ENCODE results near the gene POU6F2.

The POU6F2 gene

GRCh38 chr7:39091145-39091544 is 113.4 kb downstream of the POU6F2 start:
- TF ChIP-seq, protein P1, sequence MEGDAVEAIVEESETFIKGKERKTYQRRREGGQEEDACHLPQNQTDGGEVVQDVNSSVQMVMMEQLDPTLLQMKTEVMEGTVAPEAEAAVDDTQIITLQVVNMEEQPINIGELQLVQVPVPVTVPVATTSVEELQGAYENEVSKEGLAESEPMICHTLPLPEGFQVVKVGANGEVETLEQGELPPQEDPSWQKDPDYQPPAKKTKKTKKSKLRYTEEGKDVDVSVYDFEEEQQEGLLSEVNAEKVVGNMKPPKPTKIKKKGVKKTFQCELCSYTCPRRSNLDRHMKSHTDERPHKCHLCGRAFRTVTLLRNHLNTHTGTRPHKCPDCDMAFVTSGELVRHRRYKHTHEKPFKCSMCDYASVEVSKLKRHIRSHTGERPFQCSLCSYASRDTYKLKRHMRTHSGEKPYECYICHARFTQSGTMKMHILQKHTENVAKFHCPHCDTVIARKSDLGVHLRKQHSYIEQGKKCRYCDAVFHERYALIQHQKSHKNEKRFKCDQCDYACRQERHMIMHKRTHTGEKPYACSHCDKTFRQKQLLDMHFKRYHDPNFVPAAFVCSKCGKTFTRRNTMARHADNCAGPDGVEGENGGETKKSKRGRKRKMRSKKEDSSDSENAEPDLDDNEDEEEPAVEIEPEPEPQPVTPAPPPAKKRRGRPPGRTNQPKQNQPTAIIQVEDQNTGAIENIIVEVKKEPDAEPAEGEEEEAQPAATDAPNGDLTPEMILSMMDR (IDR thresholded peaks at IDR 0.05), result no peak
- H3K9me3 ChIP-seq, result no peaks in the 10 kb centered on the region
- no peak overlapping the region for H3K27ac ChIP-seq
- intact Hi-C loops (cut with DNase I; ENCODE audit: low total_unique reads), result no loop called here
- no peaks in the 10 kb centered on the region for H3K4me1 ChIP-seq
- H3K36me3 ChIP-seq, result no peaks in the 10 kb centered on the region
- H3K27me3 ChIP-seq, result no peaks in the 10 kb centered on the region
- no peak for DNase-seq
- no peak overlapping the region for H3K4me3 ChIP-seq

- no peaks in the 10 kb centered on the region for H3K27me3 ChIP-seq
- H3K27ac ChIP-seq, result no peak overlapping the region
- H3K4me3 ChIP-seq, result no peak overlapping the region
- no peak for DNase-seq
- no peaks in the 10 kb centered on the region for H3K4me1 ChIP-seq
- no peaks in the 10 kb centered on the region for H3K9me3 ChIP-seq
- H3K36me3 ChIP-seq, result no peaks in the 10 kb centered on the region
- TF ChIP-seq, protein P1 (IDR thresholded peaks at IDR 0.05), result no peak
- intact Hi-C loops (cut with DNase I; ENCODE audit: low total_unique reads), result no loop called here
Measured at GRCh38 chr7:39091774-39092173, 114.1 kb downstream of the POU6F2 start.

- H3K4me1 ChIP-seq, result no peaks in the 10 kb centered on the region
- intact Hi-C loops (cut with DNase I; ENCODE audit: low total_unique reads), result no loop called here
- no peak overlapping the region for H3K4me3 ChIP-seq
- no peaks in the 10 kb centered on the region for H3K36me3 ChIP-seq
- no peaks in the 10 kb centered on the region for H3K27me3 ChIP-seq
- H3K9me3 ChIP-seq, result no peaks in the 10 kb centered on the region
- H3K27ac ChIP-seq, result no peak overlapping the region
- TF ChIP-seq, protein P1 (IDR thresholded peaks at IDR 0.05), result no peak
- DNase-seq, result no peak
Measured at GRCh38 chr7:39094731-39095130, 117.0 kb downstream of the POU6F2 start.

- DNase-seq, result no peak
- Histone ChIP-seq H3K27me3 (no peaks in the 10 kb centered on the region), H3K9me3 (no peaks in the 10 kb centered on the region), H3K36me3 (no peaks in the 10 kb centered on the region), H3K4me3 (peak overlapping the region; percentile 4 to 5), H3K4me1 (no peaks in the 10 kb centered on the region), H3K27ac (no peak overlapping the region)
- TF ChIP-seq, protein P1 (IDR thresholded peaks at IDR 0.05), result no peak
- intact Hi-C loops (cut with DNase I; ENCODE audit: low total_unique reads), result no loop called here
Measured at GRCh38 chr7:39095875-39096619, 118.3 kb downstream of the POU6F2 start.

DNA sequence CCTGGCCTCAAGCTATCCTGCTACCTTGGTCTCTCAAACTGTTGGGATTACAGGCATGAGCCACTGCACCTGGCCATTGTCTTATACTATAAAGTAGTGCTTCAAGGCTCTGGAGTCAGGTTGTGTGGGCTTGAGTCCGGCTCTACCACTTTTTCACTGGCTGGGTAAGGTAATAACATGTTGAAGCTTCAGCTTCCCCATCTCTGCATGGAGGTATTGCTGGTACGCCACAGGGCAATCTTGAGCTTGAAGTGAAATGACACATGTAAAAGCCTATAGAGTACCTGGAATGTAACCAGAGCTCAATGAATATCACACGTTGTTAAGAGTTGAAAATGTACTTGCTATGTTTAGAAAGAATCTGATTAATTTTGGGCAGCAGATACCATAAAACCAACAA is 120.8 kb downstream of the POU6F2 start:
- no peak overlapping the region for H3K4me3 ChIP-seq
- no peak overlapping the region for H3K27ac ChIP-seq
- H3K27me3 ChIP-seq, result no peaks in the 10 kb centered on the region
- no peaks in the 10 kb centered on the region for H3K9me3 ChIP-seq
- TF ChIP-seq, protein P1 (IDR thresholded peaks at IDR 0.05), result no peak
- intact Hi-C loops (cut with DNase I; ENCODE audit: low total_unique reads), result no loop called here
- H3K4me1 ChIP-seq, result no peaks in the 10 kb centered on the region
- no peak for DNase-seq
- no peaks in the 10 kb centered on the region for H3K36me3 ChIP-seq
